Activated CD8-positive, alpha-beta memory T cell treated with anti-CD3 and anti-CD28 coated beads, Interleukin-2, amount 10 ng/mL, durations not matched to agents 7 days and 5 days (primary cell): ENCODE results near the gene LYPD3. TPM values are rescaled to one million over a fixed set of nuclear protein-coding genes. Genes with fewer than 3 reads are reported as not detected.

Experiments
- ATAC-seq: fragments of 150-1000 bp; cut with Tn5 transposase; one replicate; pipeline ENCODE4 v1.10.0; 2021; ENCODE audit warnings: moderate library complexity
- CTCF ChIA-PET: fragments of 350-600 bp; sonication (Branson Sonifier 250); formaldehyde crosslinking; loops from one replicate; lab custom pipeline; 2021; ENCODE audit warnings: antibody characterized with exemption; lab: Charles Lee
- DNase-seq: peaks from one replicate; pipeline ENCODE4 v3.0.0-alpha.2; 2020
- H3K27ac Mint-ChIP-seq: one replicate; pipeline ENCODE4 v1.8.0; 2021; ENCODE audit warnings: mild to moderate bottlenecking, mixed read lengths
- H3K27me3 Mint-ChIP-seq: one replicate; pipeline ENCODE4 v1.8.0; 2021; ENCODE audit warnings: mixed read lengths
- H3K36me3 Mint-ChIP-seq: one replicate; pipeline ENCODE4 v1.8.0; 2021; ENCODE audit warnings: mild to moderate bottlenecking, mixed read lengths
- H3K4me1 Mint-ChIP-seq: one replicate; pipeline ENCODE4 v1.8.0; 2021; ENCODE audit warnings: mixed read lengths
- H3K4me3 Mint-ChIP-seq: one replicate; pipeline ENCODE4 v1.8.0; 2021; ENCODE audit warnings: mild to moderate bottlenecking, moderate library complexity, mixed read lengths
- H3K9me3 Mint-ChIP-seq: one replicate; pipeline ENCODE4 v1.8.0; 2022; ENCODE audit warnings: low read depth, mixed read lengths
- total RNA-seq, 2 experiments: library from RNA; stranded (reverse); gene quantifications; one replicate each; pipeline ENCODE4 v1.2.3, GENCODE V29; 2021

LYPD3 gene
- total RNA-seq, 2 experiments from 2014 or later = 0.23 to 0.33 TPM

DNA sequence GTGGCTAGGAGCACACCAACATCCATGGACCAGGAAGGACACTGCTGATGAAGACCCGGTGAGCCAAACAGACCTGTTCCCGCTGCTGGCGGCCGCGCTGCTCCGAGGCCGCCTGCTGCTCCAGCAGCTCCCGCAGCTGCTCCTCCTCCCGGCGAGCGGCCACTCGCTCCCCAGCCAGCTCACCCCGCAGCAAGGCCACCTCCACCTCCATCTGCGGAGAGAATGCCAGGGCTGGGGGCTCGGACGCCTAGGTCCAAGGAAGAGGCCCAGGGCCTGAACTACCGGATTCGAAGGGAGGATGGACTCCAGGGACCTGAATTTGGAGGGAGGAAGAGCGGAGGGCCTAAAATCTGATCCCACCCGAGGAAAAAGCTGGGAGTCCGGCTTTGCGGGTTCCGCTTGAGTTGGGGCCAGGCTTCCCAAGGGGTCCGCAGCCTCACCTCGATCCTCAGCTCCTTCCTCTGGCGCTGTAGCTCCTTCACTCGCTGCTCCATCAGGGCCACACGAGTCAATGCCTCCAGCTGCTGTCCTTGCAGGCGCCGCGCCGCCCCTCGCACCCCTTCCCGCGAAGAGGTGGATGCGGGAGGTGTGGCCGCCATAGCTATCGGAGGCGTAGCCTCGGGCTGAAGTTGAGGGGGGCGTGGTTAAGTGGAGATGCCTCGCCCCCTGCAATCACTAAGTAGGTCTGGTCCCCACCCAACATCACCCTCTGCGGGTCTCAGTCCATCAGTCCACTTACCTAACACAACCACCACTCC is 36.4 kb upstream of the LYPD3 start:
- CTCF ChIA-PET = interaction anchor here (0.8 to 1.9 kb wide), 4 partner anchors 8 to 38 kb away, joined by 3 to 7 read pairs (median 4); no protein-coding TSS in a partner anchor
- H3K36me3 Mint-ChIP-seq = peaks cover 7% of the 10 kb centered on the region
- no peaks in the 10 kb centered on the region for H3K9me3 Mint-ChIP-seq
- ATAC-seq = no peak
- H3K27ac Mint-ChIP-seq = no peak overlapping the region
- no peaks in the 10 kb centered on the region for H3K27me3 Mint-ChIP-seq
- H3K4me3 Mint-ChIP-seq = no peak overlapping the region
- H3K4me1 Mint-ChIP-seq = peaks cover 21% of the 10 kb centered on the region
- no peak for DNase-seq

DNA sequence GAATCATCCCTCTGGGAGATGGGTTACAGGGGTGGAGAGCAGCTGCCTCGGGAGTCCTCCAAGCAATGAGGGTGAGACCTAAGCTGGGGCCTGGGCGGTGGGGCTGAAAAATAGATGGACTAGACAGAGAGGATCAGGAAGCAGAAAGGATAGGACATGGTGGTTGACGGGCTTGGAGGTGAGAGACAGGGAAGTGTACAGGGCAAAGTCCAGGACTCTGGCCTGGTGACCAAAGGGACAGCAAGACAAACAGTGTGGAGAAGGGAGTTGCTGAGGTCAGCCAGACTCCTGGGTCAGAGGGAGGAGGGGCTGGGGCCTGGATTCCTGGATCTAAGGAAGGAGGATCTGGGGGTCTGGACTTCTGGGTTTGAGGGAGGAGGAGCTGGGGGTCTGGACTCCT is 33.6 kb upstream of the LYPD3 start:
- H3K27me3 Mint-ChIP-seq = no peaks in the 10 kb centered on the region
- ATAC-seq = no peak
- DNase-seq = no peak
- no peaks in the 10 kb centered on the region for H3K9me3 Mint-ChIP-seq
- H3K4me3 Mint-ChIP-seq = no peak overlapping the region
- peaks cover 10% of the 10 kb centered on the region for H3K4me1 Mint-ChIP-seq
- H3K27ac Mint-ChIP-seq = no peak overlapping the region
- H3K36me3 Mint-ChIP-seq = peaks cover 4% of the 10 kb centered on the region
- CTCF ChIA-PET = no interaction called here

DNA sequence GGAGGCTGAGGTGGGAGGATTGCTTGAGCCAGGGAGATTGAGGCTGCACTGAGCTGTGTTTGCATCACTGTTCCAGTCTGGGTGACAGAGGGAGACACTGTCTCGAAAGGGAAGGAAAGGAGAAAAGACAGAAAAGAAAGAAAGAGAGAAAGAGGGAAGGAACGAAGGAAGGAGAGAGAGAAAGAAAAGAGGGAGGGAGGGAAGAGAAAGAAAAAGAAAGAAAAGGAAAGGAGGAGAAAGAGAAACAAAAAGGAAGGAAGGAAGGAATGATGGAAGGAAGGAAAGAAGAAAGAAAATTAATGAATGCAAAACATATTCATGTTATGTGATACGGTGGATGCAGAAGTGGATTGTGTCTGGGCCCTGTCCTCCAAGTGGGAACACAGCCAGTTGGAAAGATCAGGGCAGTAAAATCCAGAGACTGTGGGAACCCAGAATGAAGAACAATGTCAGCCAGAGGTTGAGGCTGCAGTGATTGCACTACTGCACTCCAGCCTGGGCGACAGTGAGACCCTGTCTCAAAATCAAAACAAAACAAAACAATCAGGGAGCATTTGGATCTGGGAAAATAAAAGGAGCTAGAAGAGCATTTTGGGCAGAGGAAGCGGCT is 32.9 kb upstream of the LYPD3 start:
- Mint-ChIP-seq H3K4me1 (peaks cover 5% of the 10 kb centered on the region), H3K9me3 (no peaks in the 10 kb centered on the region), H3K27ac (no peak overlapping the region), H3K4me3 (no peak overlapping the region), H3K36me3 (peaks cover 2% of the 10 kb centered on the region), H3K27me3 (no peaks in the 10 kb centered on the region)
- DNase-seq (no peak), ATAC-seq (no peak)
- CTCF ChIA-PET = interaction anchor here (0.9 to 1.3 kb wide), 2 partner anchors 11 to 51 kb away, joined by 3 read pairs; no protein-coding TSS in a partner anchor

DNA sequence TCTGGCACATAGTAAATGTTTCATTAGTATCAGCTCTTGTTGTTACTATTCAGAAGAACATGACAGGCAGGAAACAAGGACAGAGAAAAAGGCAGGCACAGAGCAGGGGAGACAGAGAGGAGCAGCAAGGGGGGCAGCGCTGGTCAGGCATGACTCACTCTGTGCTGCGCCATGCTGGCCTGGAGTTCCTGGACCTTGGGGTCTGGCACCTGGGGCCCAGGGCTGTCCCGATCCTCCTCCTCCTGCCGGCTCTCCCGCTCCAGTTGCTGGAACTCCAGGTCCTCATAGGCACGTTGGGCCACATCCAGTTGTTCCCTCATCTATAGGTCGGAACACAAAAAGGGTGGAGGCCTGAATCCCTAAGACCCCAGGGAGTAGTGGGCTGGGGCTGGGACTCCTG is 31.6 kb upstream of the LYPD3 start:
- Mint-ChIP-seq H3K4me3 (no peak overlapping the region), H3K9me3 (no peaks in the 10 kb centered on the region), H3K27me3 (no peaks in the 10 kb centered on the region), H3K36me3 (no peaks in the 10 kb centered on the region), H3K4me1 (no peaks in the 10 kb centered on the region), H3K27ac (no peak overlapping the region)
- DNase-seq (no peak), ATAC-seq (no peak)
- CTCF ChIA-PET = no interaction called here

DNA sequence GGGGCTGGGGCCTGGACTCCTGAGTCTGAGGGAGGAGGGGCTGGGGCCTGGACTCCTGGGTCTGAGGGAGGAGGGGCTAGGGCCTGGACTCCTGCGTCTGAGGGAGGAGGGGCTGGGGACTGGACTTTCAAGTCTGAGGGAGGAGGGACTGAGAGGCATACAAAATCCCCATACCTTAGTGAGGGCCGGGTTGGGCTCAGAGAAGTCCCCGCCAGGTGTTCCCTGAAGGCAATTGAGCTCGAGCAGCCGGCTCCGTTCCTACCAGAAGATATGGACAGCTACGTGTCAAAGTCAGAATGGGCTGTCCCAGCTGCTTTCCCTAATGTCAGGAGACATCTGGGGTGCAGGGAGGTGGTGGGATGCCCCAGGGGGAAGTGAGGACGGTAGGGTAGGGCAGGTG is 29.7 kb upstream of the LYPD3 start:
- no peak for ATAC-seq
- no peaks in the 10 kb centered on the region for H3K27me3 Mint-ChIP-seq
- H3K9me3 Mint-ChIP-seq = no peaks in the 10 kb centered on the region
- no peaks in the 10 kb centered on the region for H3K36me3 Mint-ChIP-seq
- no peak overlapping the region for H3K27ac Mint-ChIP-seq
- H3K4me1 Mint-ChIP-seq = no peaks in the 10 kb centered on the region
- DNase-seq = no peak
- H3K4me3 Mint-ChIP-seq = no peak overlapping the region
- CTCF ChIA-PET = interaction anchor here (0.6 to 1.3 kb wide), 2 partner anchors 25 to 500 kb away, joined by 3 to 4 read pairs; no protein-coding TSS in a partner anchor

DNA sequence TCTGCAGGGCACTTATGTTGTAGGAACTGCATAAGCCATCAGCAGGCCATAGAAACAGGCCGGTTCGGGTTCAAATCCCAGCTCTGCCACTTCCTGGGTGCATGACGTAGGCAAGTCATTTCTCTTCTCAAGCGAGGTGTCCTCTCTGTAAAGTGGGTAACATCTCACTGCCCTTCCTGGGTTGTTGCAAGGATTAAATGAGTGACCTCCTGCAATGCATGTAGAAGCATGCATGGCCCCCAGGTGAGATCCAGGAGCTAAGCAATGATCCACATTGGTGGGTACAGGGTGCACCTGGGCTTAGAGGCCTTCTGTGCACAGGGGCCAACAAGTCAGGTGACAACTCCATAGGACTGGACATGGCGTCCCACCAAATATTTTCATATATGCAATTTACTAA is 25.4 kb upstream of the LYPD3 start:
- H3K36me3 Mint-ChIP-seq = no peaks in the 10 kb centered on the region
- CTCF ChIA-PET = interaction anchor here (1.1 to 1.5 kb wide), 5 partner anchors 11 to 58 kb away, joined by 3 to 6 read pairs (median 4); no protein-coding TSS in a partner anchor
- H3K27me3 Mint-ChIP-seq = no peaks in the 10 kb centered on the region
- ATAC-seq (no peak), DNase-seq (no peak)
- H3K4me3 Mint-ChIP-seq = no peak overlapping the region
- H3K9me3 Mint-ChIP-seq = no peaks in the 10 kb centered on the region
- H3K27ac Mint-ChIP-seq = no peak overlapping the region
- H3K4me1 Mint-ChIP-seq = peaks cover 2% of the 10 kb centered on the region

DNA sequence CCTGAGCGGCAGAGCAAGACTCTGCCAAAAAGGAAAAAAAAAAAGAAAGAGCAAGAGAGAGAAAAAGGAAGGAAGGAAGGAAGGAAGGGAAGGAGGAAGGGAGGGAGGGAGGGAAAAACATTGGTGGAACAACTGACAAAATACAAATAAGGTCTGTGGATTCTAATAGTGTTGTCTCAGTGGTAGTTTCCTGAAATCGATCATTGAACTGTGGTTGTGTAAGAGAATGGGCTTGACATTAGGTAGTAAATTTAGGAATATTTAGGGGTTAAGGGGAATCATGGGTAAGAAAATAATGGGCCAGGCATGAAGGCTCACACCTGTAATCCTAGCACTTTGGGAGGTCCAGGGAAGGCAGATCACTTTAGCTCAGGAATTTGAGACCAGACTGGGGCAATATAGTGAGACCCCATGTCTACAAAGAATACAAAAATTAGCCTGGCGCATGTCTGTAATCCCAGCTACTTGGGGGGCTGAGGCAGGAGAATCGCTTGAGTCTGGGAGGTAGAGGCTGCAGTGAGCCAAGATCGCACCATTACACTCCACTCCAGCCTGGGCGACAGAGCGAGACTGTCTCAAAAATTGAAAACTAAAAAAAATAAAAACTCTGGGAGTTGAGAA is 24.7 kb upstream of the LYPD3 start:
- H3K27me3 Mint-ChIP-seq = no peaks in the 10 kb centered on the region

DNA sequence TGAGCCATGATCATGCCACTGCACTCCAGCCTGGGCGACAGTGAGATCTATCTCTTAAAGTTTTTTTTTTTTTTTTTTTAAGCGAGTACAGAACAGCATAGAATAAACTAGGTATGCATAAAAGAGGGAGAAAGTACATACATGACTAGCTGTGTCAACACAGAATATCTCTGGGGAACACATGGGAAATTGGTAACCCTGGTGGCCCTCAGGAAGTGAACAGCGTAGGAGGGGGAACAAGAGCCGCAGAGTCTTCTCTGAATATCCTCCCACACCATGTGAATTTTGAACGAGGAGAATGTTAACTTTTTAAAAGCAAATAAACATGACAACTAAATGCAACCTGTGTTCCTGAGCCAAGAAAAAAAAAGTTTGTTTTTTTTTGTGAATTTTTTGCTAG is 23.9 kb upstream of the LYPD3 start:
- ATAC-seq = no peak
- DNase-seq = no peak
- Mint-ChIP-seq H3K4me3 (no peak overlapping the region), H3K4me1 (peaks cover 2% of the 10 kb centered on the region), H3K27me3 (no peaks in the 10 kb centered on the region), H3K9me3 (no peaks in the 10 kb centered on the region), H3K27ac (no peak overlapping the region), H3K36me3 (no peaks in the 10 kb centered on the region)
- CTCF ChIA-PET = interaction anchor here (0.8 to 1.5 kb wide), 3 partner anchors 31 to 57 kb away, joined by 3 to 6 read pairs (median 5); no protein-coding TSS in a partner anchor

More for the DNA sequence above, 24.7 kb upstream of the LYPD3 start:
- Mint-ChIP-seq H3K9me3 (no peaks in the 10 kb centered on the region), H3K4me3 (no peak overlapping the region), H3K27ac (no peak overlapping the region), H3K36me3 (no peaks in the 10 kb centered on the region), H3K4me1 (peaks cover 2% of the 10 kb centered on the region)
- ATAC-seq = no peak
- DNase-seq = no peak
- CTCF ChIA-PET = interaction anchor here (1.3 to 1.5 kb wide), 4 partner anchors 14 to 57 kb away, joined by 3 to 6 read pairs (median 4); no protein-coding TSS in a partner anchor

DNA sequence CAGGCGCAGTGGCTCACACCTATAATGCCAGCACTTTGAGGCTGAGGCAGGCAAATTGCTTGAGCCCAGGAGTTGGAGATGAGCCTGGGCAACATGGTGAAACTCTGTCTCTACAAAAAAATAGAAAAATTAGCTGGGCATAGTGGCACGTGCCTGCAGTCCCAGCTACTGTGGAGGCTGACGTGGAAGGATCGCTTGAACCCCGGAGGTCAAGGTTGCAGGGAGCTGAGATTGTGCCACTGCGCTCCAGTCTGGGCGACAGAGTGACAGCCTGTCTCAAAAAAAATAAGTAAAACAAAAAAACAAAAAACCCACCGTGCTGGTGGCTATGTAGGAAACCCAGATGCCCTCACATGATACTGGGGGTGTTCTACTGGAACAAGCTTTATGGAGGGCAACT is 22.8 kb upstream of the LYPD3 start:
- DNase-seq (no peak), ATAC-seq (no peak)
- no peak overlapping the region for H3K27ac Mint-ChIP-seq
- H3K9me3 Mint-ChIP-seq = no peaks in the 10 kb centered on the region
- H3K27me3 Mint-ChIP-seq = no peaks in the 10 kb centered on the region
- no peak overlapping the region for H3K4me3 Mint-ChIP-seq
- no peaks in the 10 kb centered on the region for H3K36me3 Mint-ChIP-seq
- CTCF ChIA-PET = no interaction called here
- peaks cover 2% of the 10 kb centered on the region for H3K4me1 Mint-ChIP-seq

DNA sequence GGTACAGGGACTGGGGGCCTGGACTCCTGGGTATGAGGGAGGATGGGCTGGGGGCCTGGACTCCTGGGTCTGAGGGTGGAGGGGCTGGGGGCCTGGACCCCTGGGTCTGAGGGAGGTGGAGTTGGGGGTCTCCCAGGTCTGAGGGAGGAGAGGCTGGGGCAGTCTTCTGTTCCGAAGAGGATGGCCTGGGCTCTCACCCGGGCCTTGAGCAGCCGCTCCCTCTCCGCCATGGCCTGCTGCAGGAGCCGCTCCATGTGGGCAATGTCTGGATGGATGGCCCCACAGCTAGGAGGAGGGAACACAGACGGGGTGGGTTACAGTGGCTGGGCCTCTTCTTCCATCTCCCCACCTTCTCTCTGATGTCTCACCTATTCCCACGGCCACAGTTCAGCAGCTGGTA is 21.0 kb upstream of the LYPD3 start:
- no peak overlapping the region for H3K4me3 Mint-ChIP-seq
- H3K9me3 Mint-ChIP-seq = no peaks in the 10 kb centered on the region
- H3K4me1 Mint-ChIP-seq = peaks cover 2% of the 10 kb centered on the region
- DNase-seq = no peak
- no peaks in the 10 kb centered on the region for H3K36me3 Mint-ChIP-seq
- H3K27ac Mint-ChIP-seq = no peak overlapping the region
- CTCF ChIA-PET = interaction anchor here (1.1 kb wide), 1 partner anchor 39 kb away, joined by 4 read pairs; no protein-coding TSS in a partner anchor
- H3K27me3 Mint-ChIP-seq = no peaks in the 10 kb centered on the region
- no peak for ATAC-seq

DNA sequence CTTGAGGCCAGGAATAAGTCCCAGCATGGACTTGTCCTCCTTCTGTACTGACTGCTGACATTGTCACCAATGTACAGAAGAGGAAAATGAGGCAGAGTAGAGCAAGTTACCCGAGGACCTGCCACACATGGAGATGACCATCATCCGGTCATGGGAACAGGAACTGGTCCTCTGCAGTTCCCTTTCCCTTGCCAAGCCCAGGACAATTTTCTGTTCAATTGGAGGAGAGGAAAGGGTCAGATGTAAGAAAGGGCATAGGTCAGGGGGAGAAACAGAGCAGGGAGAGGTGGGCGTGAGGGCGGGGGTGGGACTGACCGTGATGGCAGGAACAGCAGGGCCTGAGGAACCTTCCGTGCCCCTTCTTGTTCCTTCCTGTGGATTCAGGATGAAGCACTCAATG is 20.5 kb upstream of the LYPD3 start:
- Mint-ChIP-seq H3K9me3 (no peaks in the 10 kb centered on the region), H3K4me3 (no peak overlapping the region), H3K27me3 (no peaks in the 10 kb centered on the region), H3K27ac (no peak overlapping the region), H3K4me1 (peaks cover 2% of the 10 kb centered on the region), H3K36me3 (no peaks in the 10 kb centered on the region)
- no peak for DNase-seq
- CTCF ChIA-PET = no interaction called here
- no peak for ATAC-seq

DNA sequence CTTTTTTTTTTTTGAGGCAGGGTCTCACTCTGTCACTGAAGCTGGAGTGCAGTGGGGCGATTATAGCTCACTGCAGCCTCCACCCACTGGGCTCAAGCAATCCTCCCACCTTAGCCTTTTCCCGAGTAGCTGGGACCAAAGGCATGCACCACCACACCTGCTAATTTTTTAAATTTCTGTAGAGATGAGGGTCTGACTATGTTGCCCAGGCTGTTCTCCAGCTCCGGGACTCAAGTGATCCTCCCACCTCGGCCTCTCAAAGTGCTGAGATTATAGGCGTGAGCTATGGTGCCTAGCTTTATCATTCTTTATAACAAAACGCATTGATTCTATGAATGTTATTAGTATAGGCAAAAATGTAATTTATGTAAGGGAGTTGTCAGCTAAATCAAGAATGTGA is 17.9 kb upstream of the LYPD3 start:
- no peak overlapping the region for H3K4me3 Mint-ChIP-seq
- H3K27me3 Mint-ChIP-seq = no peaks in the 10 kb centered on the region
- H3K36me3 Mint-ChIP-seq = no peaks in the 10 kb centered on the region
- no peaks in the 10 kb centered on the region for H3K9me3 Mint-ChIP-seq
- no peak overlapping the region for H3K27ac Mint-ChIP-seq
- DNase-seq = no peak
- H3K4me1 Mint-ChIP-seq = no peaks in the 10 kb centered on the region
- no peak for ATAC-seq
- CTCF ChIA-PET = interaction anchor here (1.7 to 2.9 kb wide), 2 partner anchors 36 to 37 kb away, joined by 7 to 12 read pairs; no protein-coding TSS in a partner anchor

DNA sequence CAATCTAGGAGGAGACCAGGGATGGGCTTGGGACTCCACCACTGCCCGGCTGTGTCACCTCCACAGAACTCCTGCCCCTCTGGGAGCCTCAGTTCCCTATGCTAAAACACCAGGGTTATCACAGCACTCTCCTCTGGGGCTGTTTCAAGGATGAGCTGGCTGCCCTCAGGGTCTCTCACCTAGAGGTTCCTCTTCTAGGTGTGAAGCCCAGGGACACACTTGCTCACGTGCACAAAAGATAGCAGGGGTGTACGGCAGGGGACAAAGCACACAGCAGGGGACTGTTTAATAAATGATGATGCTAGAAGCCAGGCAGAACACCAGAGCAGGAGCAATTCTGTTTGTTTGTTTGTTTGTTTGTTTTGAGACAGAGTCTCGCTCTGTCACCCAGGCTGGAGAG is 16.8 kb upstream of the LYPD3 start:
- Mint-ChIP-seq H3K27me3 (no peaks in the 10 kb centered on the region), H3K9me3 (no peaks in the 10 kb centered on the region), H3K4me1 (no peaks in the 10 kb centered on the region), H3K4me3 (no peak overlapping the region), H3K27ac (no peak overlapping the region), H3K36me3 (no peaks in the 10 kb centered on the region)
- DNase-seq = no peak
- CTCF ChIA-PET = interaction anchor here (1.7 to 2.9 kb wide), 2 partner anchors 35 to 38 kb away, joined by 7 to 12 read pairs; no protein-coding TSS in a partner anchor
- ATAC-seq = no peak
